ENCODE data around the gene ASB6.
A peak's percentile ranks its signal among the peaks of the same experiment; 100 is the strongest.

ASB6 gene

GRCh38 chr9:129612815-129613519 lies 29.0 kb downstream of the ASB6 start:
- no peak for TF ChIP-seq Cebpa-rat (IDR thresholded peaks at IDR 0.05)
- peak overlapping the region in 2 of 10 experiments; percentile 39 to 42; a peak in 3 of 20 replicates for H3K4me3 ChIP-seq

GRCh38 chr9:129612123-129612522 lies 29.8 kb downstream of the ASB6 start:
- Histone ChIP-seq H3K36me3 (no peaks in the 10 kb centered on the region), H4K20me1 (no peaks in the 10 kb centered on the region), H3K4me1 (peaks cover 60 to 84% (median 79%) of the 10 kb centered on the region in 10 experiments)

More at GRCh38 chr9:129612815-129613519, 29.0 kb downstream of the ASB6 start:
- Histone ChIP-seq H3K36me3 (no peaks in the 10 kb centered on the region), H3K27me3 (no peaks in the 10 kb centered on the region), H3K4me1 (peaks cover 52 to 76% (median 70%) of the 10 kb centered on the region in 10 experiments), H3K4me2 (peak overlapping the region; percentile 67 to 99 (median 96)), H4K20me1 (no peaks in the 10 kb centered on the region), H3K27ac (peak overlapping the region in 9 of 11 experiments; percentile 30 to 74 (median 53); a peak in 16 of 22 replicates), H3K9ac (peak overlapping the region in 10 of 11 experiments; percentile 12 to 74 (median 40); a peak in 14 of 22 replicates), H3K9me3 (replicated peaks in 1 of 11) (no peaks in the 10 kb centered on the region)

GRCh38 chr9:129611307-129611800 lies 30.6 kb downstream of the ASB6 start:
- TF ChIP-seq Cebpa-rat (IDR thresholded peaks at IDR 0.05) = no peak
- no peaks in the 10 kb centered on the region for H3K27me3 ChIP-seq
- H3K9me3 ChIP-seq (replicated peaks in 1 of 11) = no peaks in the 10 kb centered on the region
- peak overlapping the region in 10 of 11 experiments; percentile 68 to 86 (median 82); a peak in 18 of 22 replicates for H3K9ac ChIP-seq
- H3K27ac ChIP-seq = peak overlapping the region in 4 of 11 experiments; percentile 5 to 82 (median 72); a peak in 2 of 22 replicates
- H4K20me1 ChIP-seq = no peaks in the 10 kb centered on the region
- H3K4me2 ChIP-seq = peak overlapping the region; percentile 92 to 99 (median 97)
- peaks cover 68 to 92% (median 86%) of the 10 kb centered on the region in 10 experiments for H3K4me1 ChIP-seq
- no peaks in the 10 kb centered on the region for H3K36me3 ChIP-seq
- peak overlapping the region in 6 of 10 experiments; percentile 59 to 72 (median 64); a peak in 11 of 20 replicates for H3K4me3 ChIP-seq

More at GRCh38 chr9:129612123-129612522, 29.8 kb downstream of the ASB6 start:
- TF ChIP-seq Cebpa-rat (IDR thresholded peaks at IDR 0.05) = no peak
- peak overlapping the region in 5 of 11 experiments; percentile 2 to 74 (median 26); a peak in 6 of 22 replicates for H3K27ac ChIP-seq
- peak overlapping the region in 5 of 11 experiments; percentile 29 to 81 (median 61); a peak in 8 of 22 replicates for H3K9ac ChIP-seq
- no peaks in the 10 kb centered on the region for H3K27me3 ChIP-seq
- peak overlapping the region; percentile 92 to 99 (median 97); a peak in 21 of 22 replicates for H3K4me2 ChIP-seq
- H3K4me3 ChIP-seq = no peak overlapping the region
- no peaks in the 10 kb centered on the region for H3K9me3 ChIP-seq (replicated peaks in 1 of 11)

- Histone ChIP-seq H3K9me3 (replicated peaks in 1 of 11) (no peaks in the 10 kb centered on the region), H3K27me3 (no peaks in the 10 kb centered on the region), H3K4me1 (peaks cover 73 to 95% (median 93%) of the 10 kb centered on the region in 10 experiments), H3K9ac (peak overlapping the region; percentile 68 to 86 (median 82)), H4K20me1 (no peaks in the 10 kb centered on the region), H3K27ac (peak overlapping the region; percentile 67 to 82 (median 75)), H3K4me3 (peak overlapping the region; percentile 59 to 77 (median 66)), H3K36me3 (no peaks in the 10 kb centered on the region), H3K4me2 (peak overlapping the region; percentile 92 to 99 (median 97))
- TF ChIP-seq Cebpa-rat (IDR thresholded peaks at IDR 0.05) = no peak
Observed at GRCh38 chr9:129610473-129611306, 31.3 kb downstream of the ASB6 start.

GRCh38 chr9:129610213-129610472 lies 31.8 kb downstream of the ASB6 start:
- H3K27me3 ChIP-seq = no peaks in the 10 kb centered on the region
- no peaks in the 10 kb centered on the region for H3K36me3 ChIP-seq
- peak overlapping the region; percentile 68 to 86 (median 82) for H3K9ac ChIP-seq
- no peaks in the 10 kb centered on the region for H4K20me1 ChIP-seq
- H3K9me3 ChIP-seq (replicated peaks in 1 of 11) = no peaks in the 10 kb centered on the region
- H3K4me2 ChIP-seq = peak overlapping the region; percentile 92 to 99 (median 97)
- H3K4me1 ChIP-seq = peaks cover 73 to 95% (median 94%) of the 10 kb centered on the region in 10 experiments
- peak overlapping the region; percentile 67 to 82 (median 75) for H3K27ac ChIP-seq
- no peak for TF ChIP-seq Cebpa-rat (IDR thresholded peaks at IDR 0.05)
- H3K4me3 ChIP-seq = peak overlapping the region; percentile 59 to 77 (median 66)

GRCh38 chr9:129609486-129610212 lies 32.3 kb downstream of the ASB6 start:
- peak overlapping the region; percentile 38 to 82 (median 59); a peak in 20 of 22 replicates for H3K9ac ChIP-seq
- peak overlapping the region in 8 of 10 experiments; percentile 11 to 77 (median 54); a peak in 9 of 20 replicates for H3K4me3 ChIP-seq
- H3K36me3 ChIP-seq = no peaks in the 10 kb centered on the region
- peaks cover 72 to 95% (median 94%) of the 10 kb centered on the region in 10 experiments for H3K4me1 ChIP-seq
- H3K27ac ChIP-seq = peak overlapping the region; percentile 50 to 82 (median 61)
- no peaks in the 10 kb centered on the region for H4K20me1 ChIP-seq
- peak overlapping the region; percentile 78 to 99 (median 89) for H3K4me2 ChIP-seq
- no peaks in the 10 kb centered on the region for H3K27me3 ChIP-seq
- no peak for TF ChIP-seq Cebpa-rat (IDR thresholded peaks at IDR 0.05)
- no peaks in the 10 kb centered on the region for H3K9me3 ChIP-seq (replicated peaks in 1 of 11)

GRCh38 chr9:129608561-129609481 lies 33.1 kb downstream of the ASB6 start:
- H3K27me3 ChIP-seq = no peaks in the 10 kb centered on the region
- no peaks in the 10 kb centered on the region for H3K9me3 ChIP-seq (replicated peaks in 1 of 11)
- H4K20me1 ChIP-seq = no peaks in the 10 kb centered on the region
- H3K4me1 ChIP-seq = peaks cover 63 to 95% (median 94%) of the 10 kb centered on the region in 10 experiments
- TF ChIP-seq Cebpa-rat (IDR thresholded peaks at IDR 0.05) = no peak
- H3K4me2 ChIP-seq = peak overlapping the region; percentile 78 to 98 (median 85)
- no peak overlapping the region for H3K4me3 ChIP-seq
- H3K36me3 ChIP-seq = no peaks in the 10 kb centered on the region
- peak overlapping the region; percentile 13 to 82 (median 76); a peak in 19 of 22 replicates for H3K27ac ChIP-seq
- H3K9ac ChIP-seq = peak overlapping the region in 7 of 11 experiments; percentile 4 to 46 (median 30); a peak in 8 of 22 replicates
